AG04450 (cell line): ENCODE data around the gene PCDH18. TPM values are rescaled to one million over a fixed set of nuclear protein-coding genes. Genes with fewer than 3 reads are reported as not detected.
A peak's percentile ranks its signal among the peaks of the same experiment; 100 is the strongest.

Experiments used
- CTCF ChIA-PET: fragments of 300-600, 350-600 bp; formaldehyde crosslinking; extraction: SDS; loops from one replicate; lab custom pipeline; 2022; ENCODE audit warnings: antibody characterized with exemption, inconsistent platforms; lab: Charles Lee
- POLR2A ChIA-PET: fragments of 350-600 bp; formaldehyde crosslinking; extraction: SDS; loops from one replicate; lab custom pipeline; 2021; ENCODE audit warnings: antibody characterized with exemption, inconsistent platforms; lab: Yijun Ruan, JAX
- DNase-seq: peaks from one replicate; pipeline ENCODE4 v3.0.0-alpha.2; 2011; ENCODE audit warnings: low read depth, low spot score
- H3K27ac ChIP-seq: one replicate; pipeline ENCODE4 v1.5.1; 2012; ENCODE audit warnings: low read depth, low read length, control low read depth
- H3K27me3 ChIP-seq: one replicate; pipeline ENCODE4 v1.6.0; 2012; ENCODE audit warnings: low read length; ENCODE audit not compliant: control insufficient read depth, insufficient read depth
- H3K4me3 ChIP-seq: 2 replicates; pipeline ENCODE4 v1.5.1; 2011; ENCODE audit warnings: mild to moderate bottlenecking, low read depth, low read length, control low read depth
- H3K9me3 ChIP-seq: 2 replicates; pipeline ENCODE4 v1.5.1; 2012; ENCODE audit warnings: low read length; ENCODE audit not compliant: control insufficient read depth, insufficient read depth
- CTCF ChIP-seq: IDR thresholded peaks from 2 replicates; pipeline ENCODE4 v1.5.1; 2011; ENCODE audit warnings: low read depth, low read length, control low read depth, inconsistent platforms
- polyA plus RNA-seq: library from polyadenylated mRNA; depleted of rRNA; stranded (reverse); fragments of >200 nt; gene quantifications from 2 replicates; pipeline ENCODE4 v1.2.3, GENCODE V29; 2011

Gene PCDH18
- polyA plus RNA-seq, 1 experiment: 255 TPM

GRCh38 chr4:137531168-137531985 is 917 bp downstream of the PCDH18 start:
- Histone ChIP-seq H3K4me3 (peak overlapping the region; percentile 77), H3K27ac (no peak overlapping the region), H3K9me3 (no peaks in the 10 kb centered on the region), H3K27me3 (no peaks in the 10 kb centered on the region)
- POLR2A ChIA-PET: interaction anchor here (0.6 to 3.5 kb wide), 8 partner anchors 14 to 174 kb away, joined by 3 to 21 read pairs (median 6); no protein-coding TSS in a partner anchor
- TF ChIP-seq CTCF: peak; percentile 67
- CTCF ChIA-PET: interaction anchor here (0.6 to 2.0 kb wide), 20 partner anchors 9 to 1149 kb away, joined by 3 to 7 read pairs (median 4); no protein-coding TSS in a partner anchor
- DNase-seq: no peak

- no peak for DNase-seq
- no peaks in the 10 kb centered on the region for H3K9me3 ChIP-seq
- no peak for TF ChIP-seq CTCF
- POLR2A ChIA-PET: interaction anchor here (1.0 to 3.5 kb wide), 2 partner anchors 133 to 173 kb away, joined by 4 to 21 read pairs; no protein-coding TSS in a partner anchor
- H3K4me3 ChIP-seq: peak overlapping the region; percentile 77
- no peak overlapping the region for H3K27ac ChIP-seq
- H3K27me3 ChIP-seq: no peaks in the 10 kb centered on the region
- CTCF ChIA-PET: interaction anchor here (1.0 kb wide), 1 partner anchor 406 kb away, joined by 3 read pairs; no protein-coding TSS in a partner anchor
Observed at GRCh38 chr4:137530176-137530575, 2.1 kb downstream of the PCDH18 start.

GRCh38 chr4:137529432-137529831 is 2.9 kb downstream of the PCDH18 start:
- TF ChIP-seq CTCF: no peak
- no peaks in the 10 kb centered on the region for H3K9me3 ChIP-seq
- H3K27me3 ChIP-seq: no peaks in the 10 kb centered on the region
- POLR2A ChIA-PET: interaction anchor here (1.0 to 3.5 kb wide), 2 partner anchors 134 to 174 kb away, joined by 4 to 21 read pairs; no protein-coding TSS in a partner anchor
- no peak overlapping the region for H3K27ac ChIP-seq
- peak overlapping the region; percentile 77 for H3K4me3 ChIP-seq
- DNase-seq: no peak
- CTCF ChIA-PET: interaction anchor here (1.0 kb wide), 1 partner anchor 405 kb away, joined by 3 read pairs; no protein-coding TSS in a partner anchor

GRCh38 chr4:137528673-137529072 is 3.6 kb downstream of the PCDH18 start:
- no peak for DNase-seq
- Histone ChIP-seq H3K27me3 (no peaks in the 10 kb centered on the region), H3K27ac (no peak overlapping the region), H3K9me3 (no peaks in the 10 kb centered on the region), H3K4me3 (peak overlapping the region; percentile 77)
- POLR2A ChIA-PET: interaction anchor here (0.5 to 1.2 kb wide), 2 partner anchors 123 to 176 kb away, joined by 3 to 4 read pairs; no protein-coding TSS in a partner anchor
- CTCF ChIA-PET: interaction anchor here (1.1 kb wide), 1 partner anchor 405 kb away, joined by 5 read pairs; no protein-coding TSS in a partner anchor
- TF ChIP-seq CTCF: no peak

- ChIA-PET CTCF (no interaction called here), POLR2A (no interaction called here)
- Histone ChIP-seq H3K27ac (no peak overlapping the region), H3K4me3 (peak overlapping the region; percentile 34), H3K9me3 (no peaks in the 10 kb centered on the region), H3K27me3 (no peaks in the 10 kb centered on the region)
- no peak for DNase-seq
- no peak for TF ChIP-seq CTCF
Observed at GRCh38 chr4:137526681-137527080, 5.6 kb downstream of the PCDH18 start.
